HL-60 (cell line): Measurements from ENCODE around the gene MELK.

Source experiments
- DNase-seq, 2 experiments: peaks; one replicate each; pipeline ENCODE4 v3.0.0-alpha.2; 2010 to 2020; ENCODE audit warnings: low read depth in 1 of 2, low spot score in 1 of 2
- H3K27ac ChIP-seq: fragments of 250-450 bp; sonication (Bioruptor Pico); replicated peaks from 2 replicates; pipeline ENCODE4 v1.5.1; 2020; ENCODE audit warnings: mild to moderate bottlenecking, moderate library complexity
- H3K27me3 ChIP-seq: fragments of 250-450 bp; sonication (Bioruptor Pico); 2 replicates; pipeline ENCODE4 v1.5.1; 2021; ENCODE audit warnings: mild to moderate bottlenecking, moderate library complexity; ENCODE audit not compliant: insufficient read depth, poor library complexity, severe bottlenecking
- H3K4me3 ChIP-seq: replicated peaks from 2 replicates; pipeline ENCODE4 v1.5.1; 2011; ENCODE audit warnings: mild to moderate bottlenecking, control low read depth, low read length; ENCODE audit not compliant: insufficient read depth
- GABPA ChIP-seq: IDR thresholded peaks from 2 replicates; pipeline ENCODE4 v1.6.1; 2012; ENCODE audit warnings: low read depth
- POLR2AphosphoS5 ChIP-seq: IDR thresholded peaks from 2 replicates; pipeline ENCODE4 v1.6.1; 2012; ENCODE audit warnings: low read depth
- SPI1 ChIP-seq: IDR thresholded peaks from 2 replicates; pipeline ENCODE4 v1.6.1; 2012; ENCODE audit warnings: low read depth, mild to moderate bottlenecking, borderline replicate concordance
- TF ChIP-seq, protein P1 (sequence below): IDR thresholded peaks from one replicate; pipeline ENCODE4 v1.5.1; 2011; ENCODE audit warnings: low read length, control low read depth, inconsistent platforms; ENCODE audit not compliant: insufficient read depth
- TF ChIP-seq, protein P2 (sequence below): IDR thresholded peaks from 2 replicates; pipeline ENCODE4 v1.6.1; 2012; ENCODE audit warnings: low read depth; ENCODE audit not compliant: insufficient replicate concordance

MELK gene

DNA sequence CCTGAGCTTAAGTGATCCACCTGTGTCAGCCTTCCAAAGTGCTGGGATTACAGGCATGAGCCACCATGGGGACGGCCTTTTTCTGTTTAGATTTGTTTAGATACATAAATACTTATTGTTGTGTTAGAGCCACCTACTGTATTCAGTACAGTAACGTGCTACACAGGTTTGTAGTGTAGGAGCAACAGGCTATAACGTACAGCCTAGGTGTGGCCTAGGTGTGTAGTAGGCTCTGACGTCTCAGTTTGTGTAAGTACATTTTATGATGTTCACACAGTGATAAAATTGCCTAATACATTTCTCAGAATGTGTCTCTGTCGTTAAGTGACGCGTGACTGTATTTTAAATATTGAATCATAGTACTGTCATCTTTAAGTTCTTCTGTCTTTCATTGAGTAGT is 84.1 kb downstream of the MELK start:
- TF ChIP-seq POLR2AphosphoS5 = no peak
- no peak for TF ChIP-seq SPI1
- TF ChIP-seq, protein P1, sequence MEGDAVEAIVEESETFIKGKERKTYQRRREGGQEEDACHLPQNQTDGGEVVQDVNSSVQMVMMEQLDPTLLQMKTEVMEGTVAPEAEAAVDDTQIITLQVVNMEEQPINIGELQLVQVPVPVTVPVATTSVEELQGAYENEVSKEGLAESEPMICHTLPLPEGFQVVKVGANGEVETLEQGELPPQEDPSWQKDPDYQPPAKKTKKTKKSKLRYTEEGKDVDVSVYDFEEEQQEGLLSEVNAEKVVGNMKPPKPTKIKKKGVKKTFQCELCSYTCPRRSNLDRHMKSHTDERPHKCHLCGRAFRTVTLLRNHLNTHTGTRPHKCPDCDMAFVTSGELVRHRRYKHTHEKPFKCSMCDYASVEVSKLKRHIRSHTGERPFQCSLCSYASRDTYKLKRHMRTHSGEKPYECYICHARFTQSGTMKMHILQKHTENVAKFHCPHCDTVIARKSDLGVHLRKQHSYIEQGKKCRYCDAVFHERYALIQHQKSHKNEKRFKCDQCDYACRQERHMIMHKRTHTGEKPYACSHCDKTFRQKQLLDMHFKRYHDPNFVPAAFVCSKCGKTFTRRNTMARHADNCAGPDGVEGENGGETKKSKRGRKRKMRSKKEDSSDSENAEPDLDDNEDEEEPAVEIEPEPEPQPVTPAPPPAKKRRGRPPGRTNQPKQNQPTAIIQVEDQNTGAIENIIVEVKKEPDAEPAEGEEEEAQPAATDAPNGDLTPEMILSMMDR = no peak
- DNase-seq = no peak
- H3K27ac ChIP-seq = no peak overlapping the region
- no peaks in the 10 kb centered on the region for H3K27me3 ChIP-seq
- no peak overlapping the region for H3K4me3 ChIP-seq

DNA sequence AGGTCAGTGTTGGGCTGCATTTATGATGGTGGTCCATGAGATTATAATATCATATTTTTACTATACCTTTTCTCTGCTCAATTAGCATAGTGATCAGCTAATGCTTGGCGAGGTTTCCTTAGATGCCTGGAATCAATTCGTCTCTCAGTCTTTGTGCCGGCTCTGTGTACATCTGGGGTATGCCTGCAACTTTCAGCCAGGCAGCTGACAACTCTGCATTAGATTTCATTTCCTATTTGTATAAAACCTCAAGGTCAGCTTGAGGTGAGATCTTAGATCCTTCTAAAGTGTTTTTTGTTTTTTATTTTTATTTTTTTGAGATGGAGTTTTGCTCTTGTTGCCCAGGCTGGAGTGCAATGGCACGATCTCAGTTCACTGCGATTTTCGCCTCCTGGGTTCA is 86.8 kb downstream of the MELK start:
- Histone ChIP-seq H3K27ac (no peak overlapping the region), H3K27me3 (no peaks in the 10 kb centered on the region), H3K4me3 (no peak overlapping the region)
- DNase-seq = no peak
- TF ChIP-seq, protein P2, sequence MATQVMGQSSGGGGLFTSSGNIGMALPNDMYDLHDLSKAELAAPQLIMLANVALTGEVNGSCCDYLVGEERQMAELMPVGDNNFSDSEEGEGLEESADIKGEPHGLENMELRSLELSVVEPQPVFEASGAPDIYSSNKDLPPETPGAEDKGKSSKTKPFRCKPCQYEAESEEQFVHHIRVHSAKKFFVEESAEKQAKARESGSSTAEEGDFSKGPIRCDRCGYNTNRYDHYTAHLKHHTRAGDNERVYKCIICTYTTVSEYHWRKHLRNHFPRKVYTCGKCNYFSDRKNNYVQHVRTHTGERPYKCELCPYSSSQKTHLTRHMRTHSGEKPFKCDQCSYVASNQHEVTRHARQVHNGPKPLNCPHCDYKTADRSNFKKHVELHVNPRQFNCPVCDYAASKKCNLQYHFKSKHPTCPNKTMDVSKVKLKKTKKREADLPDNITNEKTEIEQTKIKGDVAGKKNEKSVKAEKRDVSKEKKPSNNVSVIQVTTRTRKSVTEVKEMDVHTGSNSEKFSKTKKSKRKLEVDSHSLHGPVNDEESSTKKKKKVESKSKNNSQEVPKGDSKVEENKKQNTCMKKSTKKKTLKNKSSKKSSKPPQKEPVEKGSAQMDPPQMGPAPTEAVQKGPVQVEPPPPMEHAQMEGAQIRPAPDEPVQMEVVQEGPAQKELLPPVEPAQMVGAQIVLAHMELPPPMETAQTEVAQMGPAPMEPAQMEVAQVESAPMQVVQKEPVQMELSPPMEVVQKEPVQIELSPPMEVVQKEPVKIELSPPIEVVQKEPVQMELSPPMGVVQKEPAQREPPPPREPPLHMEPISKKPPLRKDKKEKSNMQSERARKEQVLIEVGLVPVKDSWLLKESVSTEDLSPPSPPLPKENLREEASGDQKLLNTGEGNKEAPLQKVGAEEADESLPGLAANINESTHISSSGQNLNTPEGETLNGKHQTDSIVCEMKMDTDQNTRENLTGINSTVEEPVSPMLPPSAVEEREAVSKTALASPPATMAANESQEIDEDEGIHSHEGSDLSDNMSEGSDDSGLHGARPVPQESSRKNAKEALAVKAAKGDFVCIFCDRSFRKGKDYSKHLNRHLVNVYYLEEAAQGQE = no peak
- no peak for TF ChIP-seq SPI1
- no peak for TF ChIP-seq GABPA
- no peak for TF ChIP-seq POLR2AphosphoS5
- TF ChIP-seq, protein P1 = no peak

DNA sequence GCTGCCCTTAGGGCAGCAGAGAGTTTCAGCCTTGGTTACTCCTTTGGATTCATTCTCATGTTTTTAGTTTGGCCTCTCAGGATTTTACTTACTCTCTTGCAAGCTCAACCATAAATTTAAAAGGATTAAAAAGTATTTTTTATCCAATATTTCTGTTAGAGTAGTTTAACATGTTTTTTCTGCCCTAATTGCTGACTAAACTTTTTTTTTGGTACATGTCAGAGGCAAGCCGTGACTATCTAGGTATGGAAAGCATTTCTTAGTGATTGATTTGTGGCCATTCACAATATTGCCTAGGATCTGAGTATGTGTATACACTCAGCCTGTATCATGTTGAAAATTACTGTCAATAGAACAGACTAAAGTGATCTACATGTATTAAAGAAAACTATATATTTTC is 92.1 kb downstream of the MELK start:
- Histone ChIP-seq H3K27ac (no peak overlapping the region), H3K4me3 (no peak overlapping the region), H3K27me3 (no peaks in the 10 kb centered on the region)
- TF ChIP-seq, protein P2 = no peak
- TF ChIP-seq SPI1 = no peak
- no peak for TF ChIP-seq POLR2AphosphoS5
- no peak for TF ChIP-seq GABPA
- TF ChIP-seq, protein P1 = no peak
- no peak for DNase-seq

DNA sequence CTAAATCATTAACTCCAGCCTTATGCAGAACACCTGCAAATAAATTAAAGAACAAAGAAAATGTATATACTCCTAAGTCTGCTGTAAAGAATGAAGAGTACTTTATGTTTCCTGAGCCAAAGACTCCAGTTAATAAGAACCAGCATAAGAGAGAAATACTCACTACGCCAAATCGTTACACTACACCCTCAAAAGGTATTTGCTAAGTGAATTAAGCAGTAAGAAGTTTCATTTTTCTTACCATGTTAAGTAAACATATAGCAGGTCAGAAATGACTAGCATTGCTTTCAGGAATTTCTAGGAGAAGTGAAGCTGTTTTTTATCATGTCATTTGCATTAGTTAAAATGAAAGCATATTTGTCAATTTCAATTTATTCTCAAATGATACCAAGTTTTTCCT is 92.7 kb downstream of the MELK start:
- no peak overlapping the region for H3K4me3 ChIP-seq
- TF ChIP-seq, protein P2 = no peak
- TF ChIP-seq POLR2AphosphoS5 (no peak), SPI1 (no peak), GABPA (no peak)
- TF ChIP-seq, protein P1 = no peak
- H3K27me3 ChIP-seq = no peaks in the 10 kb centered on the region
- H3K27ac ChIP-seq = no peak overlapping the region
- DNase-seq = no peak
